ENCODE measurements around the gene USP40.

The USP40 gene

DNA sequence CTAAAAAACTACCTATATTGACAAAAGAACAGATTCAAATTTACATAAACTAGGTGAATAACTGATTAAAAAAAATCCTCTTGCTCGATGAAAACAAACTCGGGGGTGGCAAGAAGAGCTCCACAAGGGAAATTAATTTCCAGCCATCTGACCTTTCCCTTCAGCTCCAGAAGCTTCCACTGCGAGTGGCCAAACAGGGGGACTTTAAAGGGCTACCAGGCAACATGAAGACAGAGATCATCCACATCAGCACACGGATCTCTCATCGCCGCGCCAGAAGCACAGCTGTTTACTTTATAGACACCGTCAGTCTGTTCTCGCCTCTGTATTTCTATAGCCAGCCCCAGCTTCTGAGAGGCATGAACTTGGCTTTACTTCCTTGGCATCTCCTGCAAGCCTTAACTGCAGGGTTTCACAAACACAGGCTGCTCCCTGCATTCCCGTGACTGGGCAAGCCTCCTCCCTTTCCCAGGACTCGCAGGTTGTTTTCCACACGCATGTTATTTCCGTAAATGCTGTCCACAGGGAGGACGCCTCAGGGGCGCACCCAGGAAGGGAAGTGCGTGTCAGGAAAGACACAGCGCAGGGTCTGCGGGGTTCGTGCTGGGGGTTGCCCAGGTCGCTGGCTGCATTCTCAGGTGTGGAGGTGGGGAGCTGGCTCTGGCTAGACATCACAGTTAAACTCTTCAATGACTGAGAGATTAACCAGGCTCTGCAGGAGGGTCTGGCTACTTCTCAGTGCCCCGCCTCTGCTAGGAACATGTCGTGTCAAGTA, 85.0 kb downstream of the USP40 start:
- Histone ChIP-seq H3K4me1 (ENCODE audit: control insufficient read depth in 1 of 2, insufficient read depth in 2 of 2, low read length in 2 of 2) (peaks cover 0 to 19% of the 10 kb centered on the region in 2 donors), H3K36me3 (ENCODE audit: control insufficient read depth in 1 of 2, insufficient read depth in 2 of 2, low read length in 2 of 2) (peaks cover 19 to 71% of the 10 kb centered on the region in 2 donors), H3K27me3 (ENCODE audit: low read depth, low read length) (no peaks in the 10 kb centered on the region), H3K9me3 (ENCODE audit: control insufficient read depth in 1 of 2, low read length in 2 of 2) (no peaks in the 10 kb centered on the region), H3K4me3 (ENCODE audit: low read depth in 1 of 2, low read length in 2 of 2) (peak overlapping the region in 1 of 2 donors; percentile 32), H3K27ac (ENCODE audit: low read length) (no peak overlapping the region)

DNA sequence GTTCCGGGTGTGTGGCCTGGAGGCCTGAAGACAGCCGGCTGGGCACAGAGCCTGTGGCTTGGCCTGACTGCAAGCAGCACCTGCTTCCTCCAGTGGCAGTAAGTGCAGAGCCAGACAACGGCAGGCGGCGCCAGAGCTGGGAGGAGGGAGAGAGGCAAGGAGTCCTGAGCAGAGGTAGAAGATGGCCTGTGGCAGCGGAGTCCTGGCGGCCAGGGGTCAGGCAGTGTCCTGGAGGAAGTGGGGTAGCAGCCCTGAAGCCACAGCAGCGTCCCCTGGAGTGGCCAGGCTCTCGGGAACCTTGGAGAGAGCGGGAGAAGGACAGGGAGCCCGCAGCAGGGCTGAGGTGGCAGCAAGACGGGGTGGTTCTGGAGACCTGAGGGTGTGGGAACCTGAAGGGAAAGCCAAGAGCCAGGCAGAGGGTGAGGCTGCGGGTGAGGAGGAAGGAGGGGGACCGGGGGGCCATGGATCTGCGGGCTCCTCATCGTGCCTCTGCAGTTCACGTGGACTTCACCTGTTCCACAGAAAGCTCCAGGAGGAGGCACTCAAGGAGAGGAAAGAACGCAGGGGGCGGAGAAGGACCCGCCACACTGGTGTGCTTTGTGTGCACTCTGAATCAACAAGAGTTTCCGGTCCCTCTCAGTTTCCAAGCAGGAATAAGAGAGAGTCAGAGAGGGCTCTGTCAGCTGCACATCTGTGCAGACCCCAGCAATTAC, 85.9 kb downstream of the USP40 start:
- no peak overlapping the region for H3K4me3 ChIP-seq (ENCODE audit: low read depth in 1 of 2, low read length in 2 of 2)
- H3K27me3 ChIP-seq (ENCODE audit: low read depth, low read length), result no peaks in the 10 kb centered on the region
- peaks cover 0 to 19% of the 10 kb centered on the region in 2 donors for H3K4me1 ChIP-seq (ENCODE audit: control insufficient read depth in 1 of 2, insufficient read depth in 2 of 2, low read length in 2 of 2)
- H3K27ac ChIP-seq (ENCODE audit: low read length), result no peak overlapping the region
- H3K9me3 ChIP-seq (ENCODE audit: control insufficient read depth in 1 of 2, low read length in 2 of 2), result no peaks in the 10 kb centered on the region
- H3K36me3 ChIP-seq (ENCODE audit: control insufficient read depth in 1 of 2, insufficient read depth in 2 of 2, low read length in 2 of 2), result peaks cover 24 to 71% of the 10 kb centered on the region in 2 donors

DNA sequence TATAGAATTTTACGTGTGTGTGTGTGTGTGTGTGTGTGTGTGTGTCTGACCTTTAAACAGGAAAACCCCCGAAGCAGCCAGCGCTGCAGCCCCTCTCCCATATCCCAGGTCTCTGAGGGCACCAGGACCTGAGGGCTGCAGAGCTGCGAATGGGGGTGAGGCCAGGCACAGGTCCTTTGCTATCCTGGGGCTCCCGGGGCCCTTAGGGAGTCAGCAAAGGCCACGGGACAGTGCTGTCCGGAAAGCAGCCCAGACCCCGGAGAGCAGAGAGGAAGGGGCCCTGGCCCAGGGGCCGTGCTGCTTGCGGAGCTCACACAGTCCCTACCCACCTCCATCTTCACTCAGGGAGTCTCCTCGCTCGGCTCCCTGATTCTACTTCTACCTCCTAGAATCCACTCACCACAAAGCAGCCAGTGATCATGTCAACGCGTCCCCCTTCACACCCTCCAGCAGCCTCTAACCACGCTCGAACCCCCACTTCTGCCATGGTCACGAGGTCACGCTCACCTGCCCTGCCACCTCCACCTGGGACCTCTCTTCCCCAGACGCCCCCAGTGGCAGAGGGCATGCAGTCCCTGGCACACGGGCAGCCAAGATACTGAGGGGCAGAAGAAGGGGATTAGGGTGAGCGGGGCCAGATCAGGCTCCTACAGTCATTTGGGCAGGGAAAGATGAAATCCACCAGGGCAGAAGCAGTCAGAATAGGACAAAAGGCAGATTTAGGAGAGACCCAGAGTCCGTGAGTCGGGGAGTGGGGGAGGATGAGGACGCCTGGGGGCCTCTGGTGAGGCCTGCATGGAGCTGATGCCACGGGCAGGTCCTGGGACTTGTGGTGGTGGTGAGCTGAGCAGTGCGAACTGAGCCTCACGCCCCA, 86.7 kb downstream of the USP40 start:
- H3K36me3 ChIP-seq (ENCODE audit: control insufficient read depth in 1 of 2, insufficient read depth in 2 of 2, low read length in 2 of 2), result peaks cover 17 to 66% of the 10 kb centered on the region in 2 donors
- no peaks in the 10 kb centered on the region for H3K27me3 ChIP-seq (ENCODE audit: low read depth, low read length)
- H3K27ac ChIP-seq (ENCODE audit: low read length), result no peak overlapping the region
- peaks cover 0 to 19% of the 10 kb centered on the region in 2 donors for H3K4me1 ChIP-seq (ENCODE audit: control insufficient read depth in 1 of 2, insufficient read depth in 2 of 2, low read length in 2 of 2)
- no peaks in the 10 kb centered on the region for H3K9me3 ChIP-seq (ENCODE audit: control insufficient read depth in 1 of 2, low read length in 2 of 2)
- H3K4me3 ChIP-seq (ENCODE audit: low read depth in 1 of 2, low read length in 2 of 2), result no peak overlapping the region

DNA sequence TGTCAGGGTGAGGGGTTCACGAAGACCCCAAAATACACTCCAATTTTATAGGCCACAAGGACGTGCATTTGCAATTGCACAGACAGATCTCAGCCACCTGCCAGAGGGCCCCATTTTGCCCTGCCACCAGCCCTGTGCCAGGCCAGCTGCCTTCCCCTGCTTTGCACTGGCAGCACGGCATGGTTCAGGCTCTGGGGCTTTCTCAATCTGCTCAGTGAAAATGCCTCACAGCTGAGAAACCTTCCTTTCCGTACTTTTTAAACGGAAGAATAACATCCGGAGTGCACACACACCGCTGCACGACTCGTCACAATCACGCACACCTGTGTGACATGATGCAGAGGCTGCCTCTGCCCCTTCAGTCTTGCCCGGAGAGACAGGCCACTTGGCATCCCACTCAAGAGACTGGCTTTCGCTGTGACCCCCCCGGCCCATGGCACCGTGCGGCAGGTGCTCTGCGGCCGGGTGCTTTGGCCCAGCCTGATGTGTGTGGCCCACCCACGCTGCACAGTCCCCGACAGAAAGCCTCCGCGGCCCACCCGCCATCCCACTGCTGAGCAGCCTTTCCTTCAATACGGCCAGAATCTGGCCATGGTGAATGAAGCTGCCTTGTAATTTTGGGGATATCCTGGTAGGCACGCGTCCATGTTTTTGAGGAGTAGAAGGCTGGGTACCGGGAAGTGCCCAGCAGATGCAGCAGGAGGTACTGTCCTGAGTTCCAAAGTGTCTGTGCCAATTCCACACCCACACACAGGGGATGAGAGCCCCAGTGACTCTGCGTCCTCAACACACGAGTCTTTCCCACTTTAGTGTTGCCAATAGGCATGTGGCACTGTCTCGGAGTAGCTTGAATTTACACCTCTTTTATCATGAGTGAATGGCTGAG, 88.8 kb downstream of the USP40 start:
- Histone ChIP-seq H3K9me3 (ENCODE audit: control insufficient read depth in 1 of 2, low read length in 2 of 2) (no peaks in the 10 kb centered on the region), H3K27me3 (ENCODE audit: low read depth, low read length) (no peaks in the 10 kb centered on the region), H3K27ac (ENCODE audit: low read length) (no peak overlapping the region), H3K4me3 (ENCODE audit: low read depth in 1 of 2, low read length in 2 of 2) (no peak overlapping the region), H3K36me3 (ENCODE audit: control insufficient read depth in 1 of 2, insufficient read depth in 2 of 2, low read length in 2 of 2) (peaks cover 14 to 50% of the 10 kb centered on the region in 2 donors), H3K4me1 (ENCODE audit: control insufficient read depth in 1 of 2, insufficient read depth in 2 of 2, low read length in 2 of 2) (peaks cover 0 to 26% of the 10 kb centered on the region in 2 donors)

DNA sequence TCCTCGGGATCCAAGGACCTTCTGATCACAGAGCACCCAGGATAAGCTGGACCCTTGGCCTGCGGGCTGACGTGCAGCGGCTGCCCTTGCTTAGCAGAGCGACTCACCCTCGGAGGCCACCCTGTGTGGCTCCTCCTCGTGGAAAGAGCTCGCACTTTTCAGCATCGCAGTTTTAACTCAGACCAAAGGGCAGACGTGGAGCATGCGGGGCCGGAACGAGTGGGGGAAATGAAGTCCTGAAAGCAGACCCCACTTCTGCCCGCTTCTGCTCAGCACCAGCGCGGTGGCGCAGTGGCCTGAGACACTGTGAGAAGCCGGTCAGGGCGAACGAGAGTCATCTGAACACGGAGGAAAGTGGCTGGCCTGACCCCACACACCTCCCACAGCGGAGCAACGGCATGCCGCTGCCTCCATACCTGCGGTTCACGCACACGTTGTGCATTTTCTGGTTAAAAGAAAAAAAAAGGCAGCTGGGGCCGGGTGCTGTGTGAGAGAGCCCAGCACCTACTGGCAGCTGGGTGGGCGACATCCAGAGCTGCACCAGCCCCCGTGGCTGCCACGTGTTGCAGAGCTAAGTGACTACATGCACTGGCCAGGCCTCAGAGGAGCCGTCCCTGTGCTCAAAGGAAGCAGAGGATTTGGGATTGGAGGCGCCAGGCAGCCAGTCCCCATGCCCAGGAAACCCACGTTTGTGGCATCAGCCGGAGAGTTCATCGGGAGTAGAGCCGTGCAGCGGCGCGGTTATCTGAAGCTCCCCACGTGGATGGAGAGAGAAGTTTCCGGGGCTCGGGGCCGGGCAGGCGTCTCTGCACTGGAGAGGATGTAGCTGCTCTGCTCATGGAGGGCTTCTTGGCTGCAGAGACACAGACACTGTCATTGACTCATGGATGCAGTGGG, 89.7 kb downstream of the USP40 start:
- Histone ChIP-seq H3K4me3 (ENCODE audit: low read depth in 1 of 2, low read length in 2 of 2) (no peak overlapping the region), H3K27ac (ENCODE audit: low read length) (no peak overlapping the region), H3K4me1 (ENCODE audit: control insufficient read depth in 1 of 2, insufficient read depth in 2 of 2, low read length in 2 of 2) (peaks cover 0 to 22% of the 10 kb centered on the region in 2 donors), H3K36me3 (ENCODE audit: control insufficient read depth in 1 of 2, insufficient read depth in 2 of 2, low read length in 2 of 2) (peaks cover 14 to 50% of the 10 kb centered on the region in 2 donors), H3K9me3 (ENCODE audit: control insufficient read depth in 1 of 2, low read length in 2 of 2) (no peaks in the 10 kb centered on the region), H3K27me3 (ENCODE audit: low read depth, low read length) (no peaks in the 10 kb centered on the region)

DNA sequence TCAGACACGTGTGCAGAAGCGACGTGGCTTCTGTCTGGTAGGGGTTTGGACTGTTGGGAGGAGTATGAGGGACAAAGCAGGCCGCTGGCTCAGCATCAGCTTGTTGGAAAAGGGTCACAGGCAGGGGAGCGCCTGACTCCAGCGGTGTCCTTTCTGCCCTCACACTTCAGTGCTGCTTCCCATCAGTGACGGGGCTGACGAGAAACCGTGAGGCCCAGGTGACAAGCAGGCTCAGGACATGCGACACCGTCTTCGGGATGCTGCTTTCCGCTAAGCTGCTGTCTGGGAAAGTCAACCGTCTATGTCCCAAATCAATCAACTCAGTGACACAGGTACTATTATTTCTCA, 90.5 kb downstream of the USP40 start:
- Histone ChIP-seq H3K36me3 (ENCODE audit: control insufficient read depth in 1 of 2, insufficient read depth in 2 of 2, low read length in 2 of 2) (peaks cover 14 to 55% of the 10 kb centered on the region in 2 donors), H3K4me1 (ENCODE audit: control insufficient read depth in 1 of 2, insufficient read depth in 2 of 2, low read length in 2 of 2) (peaks cover 0 to 18% of the 10 kb centered on the region in 2 donors), H3K9me3 (ENCODE audit: control insufficient read depth in 1 of 2, low read length in 2 of 2) (no peaks in the 10 kb centered on the region), H3K27me3 (ENCODE audit: low read depth, low read length) (no peaks in the 10 kb centered on the region), H3K27ac (ENCODE audit: low read length) (no peak overlapping the region), H3K4me3 (ENCODE audit: low read depth in 1 of 2, low read length in 2 of 2) (no peak overlapping the region)

DNA sequence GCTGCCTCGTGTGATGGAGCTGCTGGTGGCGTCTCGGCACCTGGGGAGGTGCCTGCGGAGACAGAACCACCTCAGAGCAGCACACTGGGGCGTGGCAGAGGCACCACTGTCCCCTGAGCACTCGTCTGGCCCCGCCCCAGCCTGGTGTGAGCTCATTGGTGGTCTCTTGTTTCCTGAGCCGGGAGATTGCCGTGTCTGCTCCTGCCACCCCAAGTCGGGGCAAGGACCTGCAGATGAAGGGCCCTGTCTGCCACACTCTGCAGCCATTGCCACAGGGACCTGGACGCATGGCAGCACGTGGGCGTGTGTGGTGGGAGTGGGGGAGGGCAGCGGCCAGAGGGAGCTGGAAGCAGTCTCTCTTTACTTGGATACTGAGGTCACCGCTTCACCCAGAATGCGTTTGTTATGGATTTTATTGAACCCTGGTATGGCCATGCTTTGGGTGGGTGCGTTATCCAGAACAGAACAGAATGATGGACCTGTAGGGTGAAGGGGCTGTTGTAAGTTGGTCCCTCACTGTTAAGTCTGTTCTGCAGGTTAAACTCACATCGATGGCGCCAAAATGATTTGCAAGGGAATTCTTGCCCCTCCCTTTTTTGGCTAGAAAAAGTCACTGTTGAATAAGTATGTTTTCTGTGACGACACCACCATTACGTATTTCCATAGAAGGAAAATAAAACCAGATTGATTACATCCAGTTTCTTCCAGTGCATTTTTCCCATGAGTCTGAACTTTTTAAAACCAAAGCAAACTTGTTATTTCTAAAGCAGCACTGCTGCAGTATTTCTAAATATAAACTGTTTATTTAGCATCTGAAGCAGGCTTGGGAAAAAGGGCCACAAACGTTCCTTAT, 92.0 kb downstream of the USP40 start:
- Histone ChIP-seq H3K27ac (ENCODE audit: low read length) (no peak overlapping the region), H3K9me3 (ENCODE audit: control insufficient read depth in 1 of 2, low read length in 2 of 2) (no peaks in the 10 kb centered on the region), H3K4me1 (ENCODE audit: control insufficient read depth in 1 of 2, insufficient read depth in 2 of 2, low read length in 2 of 2) (peaks cover 0 to 17% of the 10 kb centered on the region in 2 donors), H3K4me3 (ENCODE audit: low read depth in 1 of 2, low read length in 2 of 2) (no peak overlapping the region), H3K36me3 (ENCODE audit: control insufficient read depth in 1 of 2, insufficient read depth in 2 of 2, low read length in 2 of 2) (peaks cover 14 to 59% of the 10 kb centered on the region in 2 donors), H3K27me3 (ENCODE audit: low read depth, low read length) (no peaks in the 10 kb centered on the region)

DNA sequence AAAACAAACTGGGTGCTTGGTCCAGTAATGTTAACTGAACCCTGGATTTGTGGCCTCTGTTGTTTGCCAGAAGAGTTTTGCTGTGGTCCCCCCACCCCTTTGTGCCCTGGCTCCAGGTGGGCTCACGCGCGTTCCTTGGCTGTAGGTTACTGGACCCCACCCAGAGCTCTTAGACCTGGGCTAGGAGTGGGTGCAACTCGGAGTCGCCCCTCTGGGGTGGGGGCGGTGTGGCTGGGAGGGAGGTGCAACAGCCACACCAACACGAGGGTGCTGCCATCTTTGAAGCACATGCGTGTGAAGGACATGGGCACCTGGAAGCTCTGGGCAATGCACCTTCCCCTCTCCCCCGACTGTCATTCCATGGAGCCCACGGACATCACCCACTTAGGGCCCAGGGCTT, 92.7 kb downstream of the USP40 start:
- no peaks in the 10 kb centered on the region for H3K9me3 ChIP-seq (ENCODE audit: control insufficient read depth in 1 of 2, low read length in 2 of 2)
- H3K27ac ChIP-seq (ENCODE audit: low read length), result no peak overlapping the region
- no peaks in the 10 kb centered on the region for H3K27me3 ChIP-seq (ENCODE audit: low read depth, low read length)
- H3K4me3 ChIP-seq (ENCODE audit: low read depth in 1 of 2, low read length in 2 of 2), result no peak overlapping the region
- H3K36me3 ChIP-seq (ENCODE audit: control insufficient read depth in 1 of 2, insufficient read depth in 2 of 2, low read length in 2 of 2), result peaks cover 13 to 61% of the 10 kb centered on the region in 2 donors
- peaks cover 0 to 21% of the 10 kb centered on the region in 2 donors for H3K4me1 ChIP-seq (ENCODE audit: control insufficient read depth in 1 of 2, insufficient read depth in 2 of 2, low read length in 2 of 2)

DNA sequence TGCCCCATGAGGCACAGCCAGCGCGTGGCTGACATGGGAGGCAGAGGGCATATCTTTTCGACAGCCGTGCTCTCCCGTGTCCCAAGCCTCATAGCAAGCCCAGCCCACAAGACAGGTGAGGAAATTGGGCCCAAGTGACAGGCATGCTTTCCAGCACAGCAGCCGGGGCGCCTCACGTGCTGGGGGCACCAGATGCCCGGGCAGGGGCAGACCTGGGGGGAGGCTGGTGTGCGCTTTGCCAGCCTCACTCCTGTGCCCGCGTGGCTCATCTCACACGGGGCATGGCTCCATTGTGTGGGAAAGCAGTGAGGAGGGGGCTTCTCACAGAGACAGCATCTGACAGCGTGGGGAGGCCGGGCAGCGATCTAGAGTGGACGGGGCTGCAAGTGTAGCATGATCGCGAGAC, 93.2 kb downstream of the USP40 start:
- no peak overlapping the region for H3K4me3 ChIP-seq (ENCODE audit: low read depth in 1 of 2, low read length in 2 of 2)
- peaks cover 0 to 21% of the 10 kb centered on the region in 2 donors for H3K4me1 ChIP-seq (ENCODE audit: control insufficient read depth in 1 of 2, insufficient read depth in 2 of 2, low read length in 2 of 2)
- H3K27me3 ChIP-seq (ENCODE audit: low read depth, low read length), result no peaks in the 10 kb centered on the region
- peaks cover 9 to 61% of the 10 kb centered on the region in 2 donors for H3K36me3 ChIP-seq (ENCODE audit: control insufficient read depth in 1 of 2, insufficient read depth in 2 of 2, low read length in 2 of 2)
- H3K27ac ChIP-seq (ENCODE audit: low read length), result no peak overlapping the region
- H3K9me3 ChIP-seq (ENCODE audit: control insufficient read depth in 1 of 2, low read length in 2 of 2), result no peaks in the 10 kb centered on the region
